Gastrocnemius medialis (tissue), 4 donors: Measurements from ENCODE around the gene PPP1R3E. TPM values are rescaled to one million over a fixed set of nuclear protein-coding genes. Genes with fewer than 3 reads are reported as not detected.
"Not testable (repeated sequence)": the region's sequence is repeated elsewhere in the genome, so short reads cannot be mapped to it uniquely, and the experiment has no call there.

Experiments used
- ATAC-seq, 2 donors: fragments of 150-250 bp; one replicate each; pipeline ENCODE4 v1.9.1; 2016
- DNase-seq, 2 donors: peaks; one replicate each; pipeline ENCODE4 v3.0.0-alpha.2; 2019
- H3K27ac ChIP-seq, 4 donors: fragments of 200-600 bp; sonication (generic); 1 replicate in 1 of 4; 2 replicates in 3 of 4; pipeline ENCODE4 v1.5.1; 2016 to 2018; ENCODE audit warnings: mild to moderate bottlenecking in 2 of 4, moderate library complexity in 1 of 4
- H3K27me3 ChIP-seq, 3 donors: fragments of 200-600 bp; sonication (generic) in 2 of 3; 1 replicate in 1 of 3; 2 replicates in 2 of 3; pipeline versions ENCODE4 v1.5.1 to v1.6.0; 2016 to 2019; ENCODE audit warnings: mild to moderate bottlenecking in 1 of 3, moderate library complexity in 1 of 3
- H3K36me3 ChIP-seq, 2 donors: fragments of 200-600 bp; sonication (generic) in 1 of 2; one replicate each; pipeline ENCODE4 v1.5.1; 2017 to 2018
- H3K4me1 ChIP-seq, 2 donors: fragments of 200-600 bp; sonication (generic) in 1 of 2; one replicate each; pipeline ENCODE4 v1.5.1; 2016 to 2017; ENCODE audit warnings: mild to moderate bottlenecking in 2 of 2
- H3K4me3 ChIP-seq, 4 donors: fragments of 200-600 bp; sonication (generic) in 3 of 4; 1 replicate in 1 of 4; 2 replicates in 3 of 4; pipeline ENCODE4 v1.5.1; 2016 to 2019; ENCODE audit warnings: mild to moderate bottlenecking in 2 of 4
- H3K9me3 ChIP-seq, 3 donors: fragments of 200-600 bp; sonication (generic) in 2 of 3; 1 replicate in 1 of 3; 2 replicates in 2 of 3; pipeline ENCODE4 v1.5.1; 2016 to 2019
- CTCF ChIP-seq, 5 experiments: fragments of 450-650 bp in 3 of 5; fragments of 200-600 bp in 2 of 5; sonication (generic) in 2 of 5; IDR thresholded peaks in 4 of 5; conservative IDR thresholded peaks in 1 of 5; 1 replicate in 4 of 5; 2 replicates in 1 of 5; pipeline ENCODE4 v1.5.1; 2016 to 2019; ENCODE audit warnings: antibody characterized with exemption in 5 of 5, mild to moderate bottlenecking in 3 of 5, moderate library complexity in 3 of 5
- POLR2A ChIP-seq, 2 donors: fragments of 450-650 bp; IDR thresholded peaks; one replicate each; pipeline ENCODE4 v1.6.1; 2017; ENCODE audit warnings: antibody characterized with exemption in 2 of 2, mild to moderate bottlenecking in 2 of 2, moderate library complexity in 2 of 2
- in situ Hi-C, 4 donors: fragments of 200-750 bp; cut with MboI; loops; one replicate each; pipeline versions ENCODE4 v1.15.0 to v1.8.0; 2017; ENCODE audit warnings: low sequenced_read_pairs in 4 of 4
- intact Hi-C: fragments of 100-400 bp; cut with DNase I; formaldehyde crosslinking; loops from one replicate; pipeline ENCODE4 v1.15.1; 2023; ENCODE audit warnings: low total_unique reads
- total RNA-seq, 4 donors: library from RNA; depleted of rRNA; stranded (reverse); fragments of >200 nt; gene quantifications; one replicate each; pipeline versions ENCODE4 v1.1.0 to v1.2.3, GENCODE V29; 2016

PPP1R3E gene
- total RNA-seq, 4 donors from 2014 or later, result 5.9 to 7.9 (median 6.7) TPM

GRCh38 chr14:23286020-23286901, 16.4 kb downstream of the PPP1R3E start, which contains the start of gene HOMEZ:
HOMEZ (minus strand) TSS chr14:23286132; CDS start chr14:23285952, 180 bp downstream.
- no peaks in the 10 kb centered on the region for H3K27me3 ChIP-seq
- TF ChIP-seq CTCF (IDR thresholded peaks at IDR 0.05 in 4 of 5, conservative IDR thresholded peaks at IDR 0.05 in 1 of 5) (peak in 3 of 5 experiments; percentile 11 to 23 (median 21)), POLR2A (IDR thresholded peaks at IDR 0.05) (peak; percentile 88 to 91)
- H3K9me3 ChIP-seq, result no peaks in the 10 kb centered on the region
- peak within 1 kb of the TSS; percentile 84 to 99 (median 94) for H3K4me3 ChIP-seq
- peak within 1 kb of the TSS; percentile 98 to 100 (median 100) for H3K27ac ChIP-seq
- peaks cover 20 to 25% of the 10 kb centered on the region in 2 donors for H3K4me1 ChIP-seq
- DNase-seq (peak; percentile 100), ATAC-seq (peak; percentile 93 to 95)
- no peaks in the 10 kb centered on the region for H3K36me3 ChIP-seq
- intact Hi-C loops, result loop anchor here (1.0 to 10.0 kb wide), 7 partner anchors 8 to 361 kb away; partner anchors contain the start of genes NGDN, PABPN1, PRMT5 and SLC7A8
- in situ Hi-C loops, result loop anchor here (25.0 kb wide), 2 partner anchors 174 to 699 kb away; partner anchors contain the start of genes ABHD4 (in 2 of the 4), CEBPE (in 2 of the 4), CIROP (in 2 of the 4) and DAD1 (in 2 of the 4)

DNA sequence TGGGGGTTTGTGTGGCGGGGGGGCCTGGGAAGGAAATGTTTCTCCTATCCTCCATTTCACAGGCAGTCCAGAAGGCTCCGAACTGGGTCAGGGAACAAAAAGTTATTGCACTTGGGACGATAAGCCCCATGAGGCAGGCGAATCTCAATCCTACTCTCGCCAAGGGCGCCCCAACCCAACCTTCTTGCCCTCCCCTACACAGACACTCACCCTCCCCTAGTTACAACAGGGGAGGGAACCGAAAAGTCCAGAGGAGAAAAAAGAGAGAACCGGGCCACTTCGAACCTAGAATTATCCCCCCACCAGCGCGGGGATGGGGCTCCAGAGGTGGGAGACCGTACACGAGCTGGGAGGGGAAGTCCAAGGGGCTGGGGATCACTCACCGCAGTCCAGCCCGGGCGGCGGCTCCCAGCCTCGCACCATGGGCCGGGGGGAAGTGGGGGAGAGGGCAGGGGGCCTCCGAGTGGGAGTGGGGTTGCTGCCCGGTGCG, 17.1 kb downstream of the PPP1R3E start:
- TF ChIP-seq CTCF (IDR thresholded peaks at IDR 0.05 in 4 of 5, conservative IDR thresholded peaks at IDR 0.05 in 1 of 5) (no peak), POLR2A (IDR thresholded peaks at IDR 0.05) (no peak)
- peak overlapping the region; percentile 98 to 100 (median 100) for H3K27ac ChIP-seq
- H3K27me3 ChIP-seq, result no peaks in the 10 kb centered on the region
- intact Hi-C loops (loop anchor here (1.0 to 10.0 kb wide), 7 partner anchors 9 to 361 kb away; partner anchors contain the start of genes NGDN, PABPN1, PRMT5 and SLC7A8), in situ Hi-C loops (loop anchor here (25.0 kb wide), 2 partner anchors 173 to 698 kb away; partner anchors contain the start of genes ABHD4 (in 2 of the 4), CEBPE (in 2 of the 4), CIROP (in 2 of the 4) and DAD1 (in 2 of the 4))
- H3K4me3 ChIP-seq, result peak overlapping the region; percentile 84 to 99 (median 94)
- H3K4me1 ChIP-seq, result peaks cover 20 to 25% of the 10 kb centered on the region in 2 donors
- peak; percentile 25 to 32 for ATAC-seq
- H3K36me3 ChIP-seq, result no peaks in the 10 kb centered on the region
- no peak for DNase-seq
- H3K9me3 ChIP-seq, result no peaks in the 10 kb centered on the region

DNA sequence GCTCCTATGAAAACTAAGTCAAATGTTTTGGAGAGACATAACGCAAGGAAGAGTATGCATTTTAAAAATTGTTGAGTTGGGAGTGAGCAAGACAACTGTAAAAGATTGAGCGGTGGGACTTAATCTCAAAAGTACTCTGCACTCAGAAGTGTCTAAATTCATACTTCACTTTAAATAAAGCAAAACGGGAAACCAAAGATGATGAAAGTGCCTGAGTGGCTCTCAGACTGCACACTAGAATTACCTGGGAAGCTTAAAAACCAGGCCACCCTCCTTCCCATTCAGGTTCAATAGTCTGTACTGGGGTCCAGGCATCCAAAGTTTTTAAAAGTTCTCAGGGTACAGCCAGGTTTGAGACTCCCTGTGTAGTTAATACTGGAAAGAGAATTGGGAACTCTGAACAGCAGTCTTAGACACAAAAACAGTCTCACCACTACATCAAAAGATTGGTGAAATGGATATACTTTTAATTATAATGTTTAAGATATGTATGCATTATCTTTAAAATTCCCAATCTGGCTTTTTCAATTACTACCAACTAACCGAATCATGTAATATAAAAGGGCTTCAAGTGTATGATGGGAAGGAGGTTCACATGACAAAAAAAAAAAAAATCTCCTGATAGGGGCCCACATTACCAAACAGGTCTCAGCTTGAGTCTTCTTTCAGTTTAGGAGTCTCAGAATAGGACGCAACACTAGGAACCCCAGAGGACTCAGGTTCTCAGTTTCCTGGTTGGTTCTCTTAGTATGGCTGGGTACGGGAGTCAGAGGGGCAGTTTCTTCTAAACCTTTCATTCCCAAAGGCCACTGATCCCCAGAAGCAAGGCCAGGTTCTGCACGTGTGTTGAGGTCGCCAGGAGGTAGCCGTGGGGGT, 17.8 kb downstream of the PPP1R3E start:
- peak in 1 of 2 donors; percentile 36 for DNase-seq
- TF ChIP-seq CTCF (IDR thresholded peaks at IDR 0.05 in 4 of 5, conservative IDR thresholded peaks at IDR 0.05 in 1 of 5), result no peak
- no peak for TF ChIP-seq POLR2A (IDR thresholded peaks at IDR 0.05)
- Histone ChIP-seq H3K9me3 (no peaks in the 10 kb centered on the region), H3K4me1 (peaks cover 20 to 25% of the 10 kb centered on the region in 2 donors), H3K4me3 (peak overlapping the region; percentile 84 to 99 (median 94)), H3K27me3 (no peaks in the 10 kb centered on the region), H3K36me3 (no peaks in the 10 kb centered on the region), H3K27ac (peak overlapping the region; percentile 98 to 100 (median 100))
- in situ Hi-C loops (loop anchor here (25.0 kb wide), 2 partner anchors 173 to 698 kb away; partner anchors contain the start of genes ABHD4 (in 2 of the 4), CEBPE (in 2 of the 4), CIROP (in 2 of the 4) and DAD1 (in 2 of the 4)), intact Hi-C loops (loop anchor here (5.0 to 10.0 kb wide), 3 partner anchors 103 to 360 kb away; partner anchors contain the start of genes PRMT5 and SLC7A8)
- ATAC-seq, result peak; percentile 13 to 20

- Histone ChIP-seq H3K4me3 (no peak overlapping the region), H3K27me3 (no peaks in the 10 kb centered on the region), H3K27ac (no peak overlapping the region), H3K4me1 (peaks cover 13 to 19% of the 10 kb centered on the region in 2 donors), H3K9me3 (no peaks in the 10 kb centered on the region), H3K36me3 (no peaks in the 10 kb centered on the region)
- intact Hi-C loops (loop anchor here (10.0 kb wide), 1 partner anchor 356 kb away; the partner anchor contains the start of gene PRMT5), in situ Hi-C loops (loop anchor here (25.0 kb wide), 2 partner anchors 169 to 694 kb away; partner anchors contain the start of genes ABHD4 (in 2 of the 4), CEBPE (in 2 of the 4), CIROP (in 2 of the 4) and DAD1 (in 2 of the 4))
- no peak for DNase-seq
- ATAC-seq, result no peak
- no peak for TF ChIP-seq CTCF (IDR thresholded peaks at IDR 0.05 in 4 of 5, conservative IDR thresholded peaks at IDR 0.05 in 1 of 5)
- TF ChIP-seq POLR2A (IDR thresholded peaks at IDR 0.05), result no peak
Measured at GRCh38 chr14:23281247-23281646, 21.4 kb downstream of the PPP1R3E start.

GRCh38 chr14:23277928-23278327, 24.7 kb downstream of the PPP1R3E start:
- H3K4me1 ChIP-seq, ATAC-seq, DNase-seq, H3K27me3 ChIP-seq, H3K36me3 ChIP-seq, intact Hi-C loops, H3K27ac ChIP-seq, H3K4me3 ChIP-seq, H3K9me3 ChIP-seq: not testable (repeated sequence)
- in situ Hi-C loops, result loop anchor here (25.0 kb wide), 2 partner anchors 166 to 691 kb away; partner anchors contain the start of genes ABHD4 (in 2 of the 4), CEBPE (in 2 of the 4), CIROP (in 2 of the 4) and DAD1 (in 2 of the 4)
